ENCODE data around the gene ZC3H7B.

- TF ChIP-seq EZH2 (IDR thresholded peaks at IDR 0.05; ENCODE audit: insufficient read depth, poor library complexity, severe bottlenecking) (no peak), EZH2phosphoT487 (IDR thresholded peaks at IDR 0.05; ENCODE audit: insufficient read depth, low read depth) (no peak)
These were observed 105.1 kb downstream of the ZC3H7B start for GRCh38 chr22:41406410-41406809.
